ENCODE results near the gene BICRA. TPM values are rescaled to one million over a fixed set of nuclear protein-coding genes. Genes with fewer than 3 reads are reported as not detected.

The BICRA gene
- total RNA-seq, 1 experiment from 2014 or later, result 13.1 TPM

- TF ChIP-seq CTCF (IDR thresholded peaks at IDR 0.05; ENCODE audit: unreplicated experiment), result no peak
- no TSS peak for BruUV-seq (replicated peaks)
- POLR2A ChIA-PET, result no interaction called here
- no peaks in the 10 kb centered on the region for H3K27me3 Mint-ChIP-seq (ENCODE audit: insufficient read depth, unreplicated experiment)
- H3K4me1 Mint-ChIP-seq (ENCODE audit: insufficient read depth, unreplicated experiment), result peaks cover 19% of the 10 kb centered on the region
- CTCF ChIA-PET, result interaction anchor here (0.7 kb wide), 1 partner anchor 8 kb away, joined by 4 read pairs; no protein-coding TSS in a partner anchor
- DNase-seq (ENCODE audit: unreplicated experiment), result no peak
- no peak overlapping the region for H3K27ac Mint-ChIP-seq (ENCODE audit: low read depth, unreplicated experiment)
- no peak overlapping the region for H3K4me3 Mint-ChIP-seq (ENCODE audit: unreplicated experiment)
- intact Hi-C loops (cut with micrococcal nuclease), result no loop called here
- no peaks in the 10 kb centered on the region for H3K9me3 Mint-ChIP-seq (ENCODE audit: unreplicated experiment)
- H3K36me3 Mint-ChIP-seq (ENCODE audit: insufficient read depth, unreplicated experiment), result peaks cover 28% of the 10 kb centered on the region
These were observed 61.8 kb downstream of the BICRA start for GRCh38 chr19:47670736-47671135.

- Mint-ChIP-seq H3K27ac (ENCODE audit: low read depth, unreplicated experiment) (no peak overlapping the region), H3K27me3 (ENCODE audit: insufficient read depth, unreplicated experiment) (no peaks in the 10 kb centered on the region), H3K36me3 (ENCODE audit: insufficient read depth, unreplicated experiment) (peaks cover 28% of the 10 kb centered on the region), H3K4me3 (ENCODE audit: unreplicated experiment) (no peak overlapping the region), H3K9me3 (ENCODE audit: unreplicated experiment) (no peaks in the 10 kb centered on the region), H3K4me1 (ENCODE audit: insufficient read depth, unreplicated experiment) (peaks cover 13% of the 10 kb centered on the region)
- CTCF ChIA-PET, result no interaction called here
- intact Hi-C loops (cut with micrococcal nuclease), result no loop called here
- POLR2A ChIA-PET, result no interaction called here
- TF ChIP-seq CTCF (IDR thresholded peaks at IDR 0.05; ENCODE audit: unreplicated experiment), result no peak
- no peak for DNase-seq (ENCODE audit: unreplicated experiment)
- no TSS peak for BruUV-seq (replicated peaks)
These were observed 62.6 kb downstream of the BICRA start for GRCh38 chr19:47671499-47671898.

- H3K36me3 Mint-ChIP-seq (ENCODE audit: insufficient read depth, unreplicated experiment), result peaks cover 38% of the 10 kb centered on the region
- H3K4me1 Mint-ChIP-seq (ENCODE audit: insufficient read depth, unreplicated experiment), result peaks cover 7% of the 10 kb centered on the region
- DNase-seq (ENCODE audit: unreplicated experiment), result no peak
- ChIA-PET CTCF (no interaction called here), POLR2A (interaction anchor here (1.1 kb wide), 1 partner anchor 11 kb away, joined by 5 read pairs; no protein-coding TSS in a partner anchor)
- intact Hi-C loops (cut with micrococcal nuclease), result no loop called here
- H3K27me3 Mint-ChIP-seq (ENCODE audit: insufficient read depth, unreplicated experiment), result no peaks in the 10 kb centered on the region
- TF ChIP-seq CTCF (IDR thresholded peaks at IDR 0.05; ENCODE audit: unreplicated experiment), result no peak
- no peak overlapping the region for H3K4me3 Mint-ChIP-seq (ENCODE audit: unreplicated experiment)
- no peaks in the 10 kb centered on the region for H3K9me3 Mint-ChIP-seq (ENCODE audit: unreplicated experiment)
- peak overlapping the region; percentile 31 for H3K27ac Mint-ChIP-seq (ENCODE audit: low read depth, unreplicated experiment)
- no TSS peak for BruUV-seq (replicated peaks)
These were observed 64.5 kb downstream of the BICRA start for GRCh38 chr19:47673426-47673825.

GRCh38 chr19:47674548-47674947 is 65.6 kb downstream of the BICRA start:
- BruUV-seq (replicated peaks), result no TSS peak
- CTCF ChIA-PET, result interaction anchor here (0.8 kb wide), 1 partner anchor 26 kb away, joined by 5 read pairs; no protein-coding TSS in a partner anchor
- Mint-ChIP-seq H3K9me3 (ENCODE audit: unreplicated experiment) (no peaks in the 10 kb centered on the region), H3K27me3 (ENCODE audit: insufficient read depth, unreplicated experiment) (no peaks in the 10 kb centered on the region), H3K27ac (ENCODE audit: low read depth, unreplicated experiment) (no peak overlapping the region), H3K36me3 (ENCODE audit: insufficient read depth, unreplicated experiment) (peaks cover 46% of the 10 kb centered on the region), H3K4me3 (ENCODE audit: unreplicated experiment) (no peak overlapping the region), H3K4me1 (ENCODE audit: insufficient read depth, unreplicated experiment) (peaks cover 7% of the 10 kb centered on the region)
- TF ChIP-seq CTCF (IDR thresholded peaks at IDR 0.05; ENCODE audit: unreplicated experiment), result no peak
- POLR2A ChIA-PET, result interaction anchor here (0.8 kb wide), 1 partner anchor 159 kb away, joined by 3 read pairs; the partner anchor contains the start of gene NAPA
- DNase-seq (ENCODE audit: unreplicated experiment), result no peak
- intact Hi-C loops (cut with micrococcal nuclease), result no loop called here

Measured in MCF 10A (cell line).